ENCODE measurements around the gene FERMT3.

FERMT3 gene

DNA sequence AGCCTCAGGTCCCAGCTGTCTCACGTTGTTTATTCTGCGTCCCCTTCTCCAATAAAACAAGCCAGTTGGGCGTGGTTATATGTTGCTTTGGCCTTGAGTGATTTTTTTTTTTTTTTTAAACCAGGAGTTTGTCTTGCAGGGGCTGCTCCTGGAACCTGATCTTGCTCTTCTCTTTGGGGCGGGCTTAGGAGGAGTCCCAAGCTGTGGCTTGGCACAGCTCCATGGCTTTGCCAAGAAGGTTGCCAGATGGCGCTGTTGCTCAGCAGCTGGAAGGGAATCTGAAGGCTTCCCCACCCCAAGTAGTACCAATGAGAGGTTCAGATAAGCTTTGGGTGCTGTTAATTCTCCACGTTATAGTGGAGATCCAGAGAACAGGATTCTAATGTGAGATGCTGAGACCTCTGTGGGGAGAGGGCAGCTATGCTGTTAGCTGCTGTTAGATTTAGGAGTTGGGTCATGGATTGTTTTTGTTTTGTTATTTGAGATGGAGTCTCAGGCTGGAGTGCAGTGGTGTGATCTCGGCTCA lies 2.0 kb upstream of the FERMT3 start:
- DNase-seq = peak; percentile 76
- Histone ChIP-seq H3K27ac (no peak overlapping the region), H3K27me3 (ENCODE audit: insufficient read depth, low read depth, severe bottlenecking) (no peaks in the 10 kb centered on the region), H3K4me3 (ENCODE audit: low read depth, low read length) (no peak overlapping the region), H3K9me3 (ENCODE audit: severe bottlenecking) (no peaks in the 10 kb centered on the region), H3K36me3 (peaks cover 82% of the 10 kb centered on the region)
- TF ChIP-seq, protein P1, sequence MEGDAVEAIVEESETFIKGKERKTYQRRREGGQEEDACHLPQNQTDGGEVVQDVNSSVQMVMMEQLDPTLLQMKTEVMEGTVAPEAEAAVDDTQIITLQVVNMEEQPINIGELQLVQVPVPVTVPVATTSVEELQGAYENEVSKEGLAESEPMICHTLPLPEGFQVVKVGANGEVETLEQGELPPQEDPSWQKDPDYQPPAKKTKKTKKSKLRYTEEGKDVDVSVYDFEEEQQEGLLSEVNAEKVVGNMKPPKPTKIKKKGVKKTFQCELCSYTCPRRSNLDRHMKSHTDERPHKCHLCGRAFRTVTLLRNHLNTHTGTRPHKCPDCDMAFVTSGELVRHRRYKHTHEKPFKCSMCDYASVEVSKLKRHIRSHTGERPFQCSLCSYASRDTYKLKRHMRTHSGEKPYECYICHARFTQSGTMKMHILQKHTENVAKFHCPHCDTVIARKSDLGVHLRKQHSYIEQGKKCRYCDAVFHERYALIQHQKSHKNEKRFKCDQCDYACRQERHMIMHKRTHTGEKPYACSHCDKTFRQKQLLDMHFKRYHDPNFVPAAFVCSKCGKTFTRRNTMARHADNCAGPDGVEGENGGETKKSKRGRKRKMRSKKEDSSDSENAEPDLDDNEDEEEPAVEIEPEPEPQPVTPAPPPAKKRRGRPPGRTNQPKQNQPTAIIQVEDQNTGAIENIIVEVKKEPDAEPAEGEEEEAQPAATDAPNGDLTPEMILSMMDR (IDR thresholded peaks at IDR 0.05; ENCODE audit: low read depth, low read length) = peak; percentile 72

DNA sequence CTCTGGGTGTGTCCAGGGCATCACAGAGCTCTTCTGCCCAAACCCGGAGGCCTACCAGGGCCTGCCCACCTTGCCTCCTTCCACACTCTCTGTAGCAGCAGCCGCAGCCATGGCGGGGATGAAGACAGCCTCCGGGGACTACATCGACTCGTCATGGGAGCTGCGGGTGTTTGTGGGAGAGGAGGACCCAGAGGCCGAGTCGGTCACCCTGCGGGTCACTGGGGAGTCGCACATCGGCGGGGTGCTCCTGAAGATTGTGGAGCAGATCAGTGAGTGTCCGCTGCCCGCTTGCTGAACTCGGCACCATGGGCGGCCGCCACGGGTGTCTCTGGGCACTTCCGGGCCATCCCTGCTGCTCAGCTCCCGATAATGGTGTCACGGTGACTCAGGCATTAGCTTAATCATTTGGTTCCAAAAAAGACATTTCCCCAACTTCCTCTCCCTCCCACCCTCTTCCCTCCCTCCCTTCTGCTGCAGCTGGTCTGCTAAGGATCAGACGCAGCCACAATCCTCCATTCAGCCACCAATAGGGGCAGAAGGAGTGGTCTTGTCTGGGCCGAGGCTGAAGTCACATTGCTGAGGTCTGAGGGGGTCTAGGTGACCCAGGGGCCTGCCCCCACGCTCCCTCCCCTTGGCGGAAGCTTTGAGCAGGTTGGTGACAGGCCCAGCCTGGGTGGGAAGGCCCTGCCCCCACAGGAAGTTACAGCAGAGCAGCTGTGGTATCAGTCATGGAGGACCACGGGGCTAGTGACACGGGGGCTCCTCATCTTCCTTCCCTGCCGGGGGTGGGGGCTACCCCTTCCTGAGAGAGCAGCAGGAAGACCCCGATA lies 950 bp downstream of the FERMT3 start:
- no peaks in the 10 kb centered on the region for H3K9me3 ChIP-seq (ENCODE audit: severe bottlenecking)
- H3K27ac ChIP-seq = no peak overlapping the region
- H3K36me3 ChIP-seq = peaks cover 54% of the 10 kb centered on the region
- no peak overlapping the region for H3K4me3 ChIP-seq (ENCODE audit: low read depth, low read length)
- TF ChIP-seq, protein P1 (IDR thresholded peaks at IDR 0.05; ENCODE audit: low read depth, low read length) = no peak
- no peaks in the 10 kb centered on the region for H3K27me3 ChIP-seq (ENCODE audit: insufficient read depth, low read depth, severe bottlenecking)
- no peak for DNase-seq

DNA sequence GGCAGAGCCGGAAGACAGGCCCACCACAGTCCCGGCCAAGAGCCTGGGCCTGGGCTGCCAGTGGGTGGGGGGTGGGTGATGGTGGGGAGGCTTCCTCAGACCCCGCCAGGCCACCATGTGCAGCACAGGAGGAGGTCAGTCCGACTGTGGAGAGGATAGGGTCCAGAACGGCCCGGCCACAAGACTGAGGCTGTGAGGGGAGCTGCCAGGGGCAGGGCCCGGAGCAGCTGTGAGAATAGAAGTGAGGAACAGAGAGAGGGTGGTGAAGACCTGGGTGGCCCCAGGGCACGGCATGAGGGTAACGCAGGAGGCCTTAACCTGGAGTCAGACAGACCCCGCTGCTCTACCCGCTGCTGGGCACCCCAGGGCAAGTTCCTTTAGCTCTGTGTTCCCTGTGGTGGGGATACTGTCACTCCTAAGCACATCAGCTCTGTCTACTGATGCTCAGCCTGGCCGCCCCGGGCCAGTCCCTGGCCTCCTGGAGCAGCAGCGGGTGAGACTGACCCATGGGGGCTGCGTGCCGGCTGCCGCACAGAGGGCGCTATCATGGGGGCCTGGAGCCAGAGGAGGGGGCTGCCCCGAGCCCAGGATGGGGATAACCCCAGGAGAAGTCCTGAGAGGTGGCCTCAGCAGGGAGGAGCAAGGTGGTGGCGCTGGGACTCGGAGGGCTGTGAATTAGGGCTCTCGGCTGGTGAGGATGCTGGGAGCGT lies 1.7 kb downstream of the FERMT3 start:
- Histone ChIP-seq H3K4me3 (ENCODE audit: low read depth, low read length) (no peak overlapping the region), H3K9me3 (ENCODE audit: severe bottlenecking) (no peaks in the 10 kb centered on the region), H3K27ac (no peak overlapping the region), H3K27me3 (ENCODE audit: insufficient read depth, low read depth, severe bottlenecking) (no peaks in the 10 kb centered on the region), H3K36me3 (peaks cover 46% of the 10 kb centered on the region)
- DNase-seq = no peak
- TF ChIP-seq, protein P1 (IDR thresholded peaks at IDR 0.05; ENCODE audit: low read depth, low read length) = no peak

DNA sequence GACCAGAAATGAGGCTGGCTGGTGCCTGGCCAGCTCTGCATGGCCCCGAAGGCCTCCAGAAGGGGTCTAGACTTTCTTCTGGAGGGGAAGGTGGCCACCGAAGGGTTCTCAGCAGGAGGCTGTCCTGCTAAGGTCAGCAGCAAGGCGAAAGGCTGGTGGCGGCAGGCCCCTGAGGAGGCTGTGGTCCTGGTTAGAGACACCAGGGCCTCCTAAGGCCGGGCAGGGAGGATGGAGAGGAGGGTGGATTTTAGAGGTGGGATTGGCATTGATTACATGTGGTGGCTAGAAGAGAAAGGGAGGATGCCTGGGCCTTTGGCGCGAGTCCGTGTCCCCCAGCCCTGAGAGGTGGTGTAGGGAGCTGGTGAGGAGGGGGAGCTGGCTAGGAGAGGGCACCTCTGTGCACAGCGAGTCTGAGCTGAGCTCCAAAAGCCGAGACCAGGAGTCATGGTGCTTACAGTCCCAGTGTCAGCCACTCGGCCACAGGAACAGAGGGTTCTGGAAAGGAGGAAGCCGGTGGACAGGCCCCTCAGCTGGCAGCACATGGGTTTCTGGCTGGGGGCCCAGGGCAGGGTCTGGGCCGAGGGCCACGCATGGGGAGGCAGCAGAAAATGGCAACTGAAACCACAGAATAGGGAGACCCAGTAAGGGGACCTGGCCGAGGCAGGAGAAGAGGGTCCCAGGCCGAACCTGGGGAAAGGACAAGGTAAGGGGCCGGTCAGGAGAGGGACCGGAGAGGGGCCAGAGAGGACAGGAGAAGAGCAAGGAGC lies 2.5 kb downstream of the FERMT3 start:
- Histone ChIP-seq H3K27ac (no peak overlapping the region), H3K36me3 (peaks cover 39% of the 10 kb centered on the region), H3K4me3 (ENCODE audit: low read depth, low read length) (no peak overlapping the region), H3K9me3 (ENCODE audit: severe bottlenecking) (no peaks in the 10 kb centered on the region), H3K27me3 (ENCODE audit: insufficient read depth, low read depth, severe bottlenecking) (no peaks in the 10 kb centered on the region)
- TF ChIP-seq, protein P1 (IDR thresholded peaks at IDR 0.05; ENCODE audit: low read depth, low read length) = no peak
- DNase-seq = no peak

DNA sequence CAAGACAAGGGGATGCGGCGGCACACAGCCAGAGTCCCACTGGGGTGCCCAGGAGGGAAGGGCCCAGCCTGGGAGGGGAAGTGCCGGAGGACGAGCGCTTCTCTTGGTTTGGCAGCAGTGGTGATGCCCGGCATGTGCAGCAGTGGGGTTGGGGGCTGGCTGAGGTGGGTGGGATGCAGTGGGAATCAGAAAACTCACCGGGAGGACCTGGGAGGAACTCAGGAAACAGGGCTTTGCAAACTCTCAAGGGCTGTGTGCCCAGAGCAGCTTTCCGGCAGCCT lies 3.0 kb downstream of the FERMT3 start:
- TF ChIP-seq, protein P1 (IDR thresholded peaks at IDR 0.05; ENCODE audit: low read depth, low read length) = no peak
- Histone ChIP-seq H3K4me3 (ENCODE audit: low read depth, low read length) (no peak overlapping the region), H3K36me3 (peaks cover 33% of the 10 kb centered on the region), H3K27ac (no peak overlapping the region), H3K27me3 (ENCODE audit: insufficient read depth, low read depth, severe bottlenecking) (no peaks in the 10 kb centered on the region), H3K9me3 (ENCODE audit: severe bottlenecking) (no peaks in the 10 kb centered on the region)
- DNase-seq = no peak

Measured in WERI-Rb-1 (cell line).